GM23338 (cell line): ENCODE results near the gene ADGRD2. TPM values are rescaled to one million over a fixed set of nuclear protein-coding genes. Genes with fewer than 3 reads are reported as not detected.

ENCODE experiments used
- ATAC-seq: fragments of 200-7000 bp; cut with Tn5 transposase; 3 replicates; pipeline ENCODE4 v1.9.1; 2020
- DNase-seq: peaks from one replicate; pipeline ENCODE4 v3.0.0-alpha.2; 2015; ENCODE audit warnings: low spot score
- H2AFZ ChIP-seq: fragments of 200-600 bp; sonication (generic); 2 replicates; pipeline ENCODE4 v1.8.0; 2016; ENCODE audit warnings: antibody characterized with exemption, mild to moderate bottlenecking, moderate library complexity
- H3F3A ChIP-seq: fragments of 200-600 bp; sonication (generic); replicated peaks from 2 replicates; pipeline ENCODE4 v1.8.0; 2017; ENCODE audit warnings: antibody characterized with exemption, mixed run types, low read depth
- H3K27ac ChIP-seq: fragments of 200-600 bp; sonication (generic); 2 replicates; pipeline ENCODE4 v1.6.1; 2016; ENCODE audit warnings: low read depth
- H3K27me3 ChIP-seq: fragments of 200-600 bp; sonication (generic); 2 replicates; pipeline ENCODE4 v1.8.0; 2016; ENCODE audit warnings: mild to moderate bottlenecking, mixed run types, moderate library complexity; ENCODE audit not compliant: insufficient read depth
- H3K36me3 ChIP-seq: fragments of 200-600 bp; sonication (generic); 2 replicates; pipeline ENCODE4 v1.8.0; 2016; ENCODE audit warnings: mild to moderate bottlenecking; ENCODE audit not compliant: insufficient read depth
- H3K4me1 ChIP-seq: fragments of 200-600 bp; sonication (generic); 2 replicates; pipeline ENCODE4 v1.8.0; 2016; ENCODE audit warnings: mild to moderate bottlenecking, moderate library complexity; ENCODE audit not compliant: insufficient read depth
- H3K4me2 ChIP-seq: fragments of 200-600 bp; sonication (generic); 2 replicates; pipeline ENCODE4 v1.7.1; 2017; ENCODE audit warnings: mixed run types
- H3K4me3 ChIP-seq: fragments of 200-600 bp; sonication (generic); 2 replicates; pipeline ENCODE4 v1.6.1; 2016; ENCODE audit warnings: mixed run types
- H3K79me2 ChIP-seq: fragments of 200-600 bp; sonication (generic); replicated peaks from 2 replicates; pipeline ENCODE4 v1.8.0; 2017; ENCODE audit warnings: mild to moderate bottlenecking; ENCODE audit not compliant: insufficient read depth
- H3K9me2 ChIP-seq: fragments of 200-600 bp; sonication (generic); 2 replicates; pipeline ENCODE4 v1.8.0; 2017; ENCODE audit not compliant: insufficient read depth
- H4K20me1 ChIP-seq: fragments of 200-600 bp; sonication (generic); replicated peaks from 2 replicates; pipeline ENCODE4 v1.8.0; 2017; ENCODE audit warnings: mild to moderate bottlenecking; ENCODE audit not compliant: insufficient read depth
- H3K27ac Mint-ChIP-seq: 2 replicates; pipeline ENCODE4 v1.8.0; 2020; ENCODE audit warnings: inconsistent platforms, mild to moderate bottlenecking, moderate library complexity, mixed read lengths
- H3K27me3 Mint-ChIP-seq: 3 replicates; pipeline ENCODE4 v1.8.0; 2022; ENCODE audit warnings: low read depth, mild to moderate bottlenecking, moderate library complexity, mixed read lengths, inconsistent platforms; ENCODE audit not compliant: insufficient read depth, poor library complexity
- H3K36me3 Mint-ChIP-seq: 3 replicates; pipeline ENCODE4 v1.8.0; 2021; ENCODE audit warnings: low read depth, mild to moderate bottlenecking, inconsistent platforms, moderate library complexity, mixed read lengths
- H3K4me1 Mint-ChIP-seq: 3 replicates; pipeline ENCODE4 v1.8.0; 2020; ENCODE audit warnings: mild to moderate bottlenecking, inconsistent platforms, mixed read lengths
- H3K4me3 Mint-ChIP-seq: 3 replicates; pipeline ENCODE4 v1.8.0; 2021; ENCODE audit warnings: moderate library complexity, mild to moderate bottlenecking, inconsistent platforms, mixed read lengths
- H3K9me3 Mint-ChIP-seq: 3 replicates; pipeline ENCODE4 v1.8.0; 2020; ENCODE audit warnings: moderate library complexity, mild to moderate bottlenecking, inconsistent platforms, mixed read lengths
- CREB1 ChIP-seq: fragments of 250-450 bp; sonication (Bioruptor Pico); IDR thresholded peaks from 2 replicates; pipeline ENCODE4 v1.5.0; 2020; ENCODE audit warnings: low read depth, mild to moderate bottlenecking, moderate library complexity
- EZH2 ChIP-seq: fragments of 200-600 bp; sonication (generic); IDR thresholded peaks from one replicate; pipeline ENCODE4 v1.8.0; 2017; ENCODE audit warnings: antibody characterized with exemption, mild to moderate bottlenecking, low read depth; ENCODE audit not compliant: unreplicated experiment
- JUNB ChIP-seq: IDR thresholded peaks from one replicate; pipeline ENCODE4 v1.6.1; 2016; ENCODE audit warnings: antibody characterized with exemption; ENCODE audit not compliant: unreplicated experiment
- NANOG ChIP-seq: IDR thresholded peaks from 2 replicates; pipeline ENCODE4 v1.6.1; 2016; ENCODE audit warnings: antibody characterized with exemption, borderline replicate concordance
- POLR2AphosphoS5 ChIP-seq: IDR thresholded peaks from 2 replicates; pipeline ENCODE4 v1.6.1; 2016; ENCODE audit warnings: antibody characterized with exemption, low read depth
- REST ChIP-seq: IDR thresholded peaks from one replicate; pipeline ENCODE4 v1.6.1; 2018; ENCODE audit warnings: antibody characterized with exemption; ENCODE audit not compliant: unreplicated experiment
- STAT1 ChIP-seq: IDR thresholded peaks from one replicate; pipeline ENCODE4 v1.6.1; 2016; ENCODE audit warnings: antibody characterized with exemption; ENCODE audit not compliant: unreplicated experiment
- ZNF114 ChIP-seq: fragments of 250-450 bp; sonication (Bioruptor Pico); IDR thresholded peaks from 2 replicates; pipeline ENCODE4 v1.5.0; 2020; ENCODE audit warnings: mild to moderate bottlenecking, moderate library complexity
- ZNF331 ChIP-seq: fragments of 250-450 bp; sonication (Bioruptor Pico); IDR thresholded peaks from 2 replicates; pipeline ENCODE4 v1.5.0; 2020; ENCODE audit warnings: low read depth, mild to moderate bottlenecking, moderate library complexity
- ZNF462 ChIP-seq: fragments of 250-450 bp; sonication (Bioruptor Pico); IDR thresholded peaks from 2 replicates; pipeline ENCODE4 v1.5.0; 2020; ENCODE audit warnings: mild to moderate bottlenecking, moderate library complexity
- polyA plus RNA-seq: library from polyadenylated mRNA; unstranded; fragments of >200 nt; fragmentation: Nextera tagmentation; extraction: Ambion mirVana; gene quantifications from 2 replicates; pipeline ENCODE4 v1.2.1, GENCODE V29; 2016
- total RNA-seq: library from RNA; depleted of rRNA; stranded (reverse); fragments of >200 nt; shearing (Covaris generic); gene quantifications from 2 replicates; pipeline ENCODE4 v1.2.3, GENCODE V29; 2014
- TF ChIP-seq, protein P1 (sequence below), 2 experiments: fragments of 200-600 bp in 1 of 2; sonication (generic) in 1 of 2; conservative IDR thresholded peaks; 2 replicates each; pipeline versions ENCODE4 v1.5.1 to v1.6.1; 2016 to 2017; ENCODE audit warnings: antibody characterized with exemption in 2 of 2, low read depth in 2 of 2, mild to moderate bottlenecking in 2 of 2, moderate library complexity in 1 of 2

The ADGRD2 gene
- total and polyA plus RNA-seq, 2 experiments from 2014 or later, result 0.45 to 0.78 TPM

- TF ChIP-seq REST (no peak), POLR2AphosphoS5 (no peak), STAT1 (no peak), EZH2 (no peak), ZNF114 (CRISPR knock-in tag) (no peak), ZNF331 (CRISPR knock-in tag) (no peak)
These were observed 39.0 kb downstream of the ADGRD2 start (continued) for GRCh38 chr9:124489222-124489621.

- H3K36me3 Mint-ChIP-seq, result no peaks in the 10 kb centered on the region
- ATAC-seq, result no peak
- no peaks in the 10 kb centered on the region for H3K79me2 ChIP-seq
- no peak overlapping the region for H3K27ac ChIP-seq
- H3K27ac Mint-ChIP-seq, result no peak overlapping the region
- peaks cover 9% of the 10 kb centered on the region for H3K27me3 ChIP-seq
- peaks cover 10% of the 10 kb centered on the region; the same call in 1 of the 2 replicates for H3K4me1 ChIP-seq
- H3F3A ChIP-seq, result 0 out of 2 replicates have a peak, but pooled peaks cover 3% of the 10 kb centered on the region
- no peak for DNase-seq
- no peaks in the 10 kb centered on the region for H3K9me3 Mint-ChIP-seq
- H3K27me3 Mint-ChIP-seq, result peaks cover 18% of the 10 kb centered on the region
- H3K4me3 Mint-ChIP-seq, result no peak overlapping the region
- no peaks in the 10 kb centered on the region for H3K9me2 ChIP-seq
- H4K20me1 ChIP-seq, result no peaks in the 10 kb centered on the region
- H3K36me3 ChIP-seq, result no peaks in the 10 kb centered on the region
- peaks cover 23% of the 10 kb centered on the region for H3K4me1 Mint-ChIP-seq
- H3K4me2 ChIP-seq, result no peak overlapping the region
- H3K4me3 ChIP-seq, result no peak overlapping the region
- no peak overlapping the region for H2AFZ ChIP-seq
- TF ChIP-seq NANOG (no peak), JUNB (no peak), POLR2AphosphoS5 (no peak), ZNF462 (no peak), ZNF331 (CRISPR knock-in tag) (no peak), EZH2 (no peak), STAT1 (no peak), CREB1 (CRISPR knock-in tag) (no peak)
- TF ChIP-seq, protein P1, sequence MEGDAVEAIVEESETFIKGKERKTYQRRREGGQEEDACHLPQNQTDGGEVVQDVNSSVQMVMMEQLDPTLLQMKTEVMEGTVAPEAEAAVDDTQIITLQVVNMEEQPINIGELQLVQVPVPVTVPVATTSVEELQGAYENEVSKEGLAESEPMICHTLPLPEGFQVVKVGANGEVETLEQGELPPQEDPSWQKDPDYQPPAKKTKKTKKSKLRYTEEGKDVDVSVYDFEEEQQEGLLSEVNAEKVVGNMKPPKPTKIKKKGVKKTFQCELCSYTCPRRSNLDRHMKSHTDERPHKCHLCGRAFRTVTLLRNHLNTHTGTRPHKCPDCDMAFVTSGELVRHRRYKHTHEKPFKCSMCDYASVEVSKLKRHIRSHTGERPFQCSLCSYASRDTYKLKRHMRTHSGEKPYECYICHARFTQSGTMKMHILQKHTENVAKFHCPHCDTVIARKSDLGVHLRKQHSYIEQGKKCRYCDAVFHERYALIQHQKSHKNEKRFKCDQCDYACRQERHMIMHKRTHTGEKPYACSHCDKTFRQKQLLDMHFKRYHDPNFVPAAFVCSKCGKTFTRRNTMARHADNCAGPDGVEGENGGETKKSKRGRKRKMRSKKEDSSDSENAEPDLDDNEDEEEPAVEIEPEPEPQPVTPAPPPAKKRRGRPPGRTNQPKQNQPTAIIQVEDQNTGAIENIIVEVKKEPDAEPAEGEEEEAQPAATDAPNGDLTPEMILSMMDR (conservative IDR thresholded peaks at IDR 0.05; ENCODE audit: low read depth in 2 of 2), result no peak
These were observed 39.8 kb downstream of the ADGRD2 start for GRCh38 chr9:124490004-124490403.
